CD14-positive monocyte (primary cell): Measurements from ENCODE around the gene ARHGAP12. TPM values are rescaled to one million over a fixed set of nuclear protein-coding genes. Genes with fewer than 3 reads are reported as not detected.

Experiments
- DNase-seq, 3 donors: peaks; one replicate each; pipeline ENCODE4 v3.0.0-alpha.2; 2011 to 2022
- H2AFZ ChIP-seq: 2 replicates; pipeline ENCODE4 v1.6.0; 2012; ENCODE audit warnings: mild to moderate bottlenecking, low read depth, low read length, inconsistent platforms; ENCODE audit not compliant: insufficient read depth, poor library complexity, severe bottlenecking
- H3K27ac ChIP-seq, 2 donors: 1 replicate in 1 of 2; 2 replicates in 1 of 2; pipeline ENCODE4 v1.5.1; 2012 to 2013; ENCODE audit warnings: low read length in 2 of 2, control low read depth in 1 of 2, inconsistent platforms in 1 of 2, low read depth in 1 of 2, mild to moderate bottlenecking in 1 of 2
- H3K27me3 ChIP-seq, 2 donors: one replicate each; pipeline versions ENCODE4 v1.6.0 to v1.6.1; 2011 to 2013; ENCODE audit warnings: low read length in 2 of 2; ENCODE audit not compliant: control insufficient read depth in 2 of 2, insufficient read depth in 2 of 2
- H3K36me3 ChIP-seq, 2 donors: replicated peaks in 1 of 2; 1 replicate in 1 of 2; 2 replicates in 1 of 2; pipeline versions ENCODE4 v1.5.1 to v1.6.1; 2012 to 2013; ENCODE audit warnings: low read length in 2 of 2, control low read depth in 1 of 2, inconsistent platforms in 1 of 2, mild to moderate bottlenecking in 1 of 2; ENCODE audit not compliant: insufficient read depth in 2 of 2, control insufficient read depth in 1 of 2
- H3K4me1 ChIP-seq, 2 donors: 1 replicate in 1 of 2; 2 replicates in 1 of 2; pipeline versions ENCODE4 v1.5.1 to v1.6.1; 2012 to 2013; ENCODE audit warnings: low read length in 2 of 2, control low read depth in 1 of 2, inconsistent platforms in 1 of 2, mild to moderate bottlenecking in 1 of 2, moderate library complexity in 1 of 2; ENCODE audit not compliant: insufficient read depth in 2 of 2, control insufficient read depth in 1 of 2
- H3K4me2 ChIP-seq: replicated peaks from 2 replicates; pipeline ENCODE3; 2012; ENCODE audit warnings: low read length, moderate library complexity, mild to moderate bottlenecking; ENCODE audit not compliant: poor library complexity, severe bottlenecking; ENCODE audit errors: extremely low read depth
- H3K4me3 ChIP-seq, 3 experiments: fragments of 200-600 bp in 1 of 3; sonication (generic) in 1 of 3; replicated peaks in 1 of 3; 1 replicate in 2 of 3; 2 replicates in 1 of 3; pipeline ENCODE4 v1.5.1; 2011 to 2013; ENCODE audit warnings: low read length in 3 of 3, mild to moderate bottlenecking in 3 of 3, control low read depth in 2 of 3, low read depth in 2 of 3, inconsistent platforms in 1 of 3, moderate library complexity in 1 of 3
- H3K79me2 ChIP-seq: 2 replicates; pipeline ENCODE4 v1.6.0; 2012; ENCODE audit warnings: mild to moderate bottlenecking, control low read depth, inconsistent platforms, low read length, moderate library complexity; ENCODE audit not compliant: insufficient read depth
- H3K9ac ChIP-seq: 2 replicates; pipeline ENCODE4 v1.6.0; 2017; ENCODE audit warnings: low read length, mild to moderate bottlenecking; ENCODE audit not compliant: insufficient read depth, poor library complexity, severe bottlenecking
- H3K9me3 ChIP-seq, 2 donors: replicated peaks in 1 of 2; 1 replicate in 1 of 2; 2 replicates in 1 of 2; pipeline versions ENCODE4 v1.5.1 to v1.6.1; 2012 to 2013; ENCODE audit warnings: low read length in 2 of 2, control low read depth in 1 of 2; ENCODE audit not compliant: control insufficient read depth in 1 of 2, insufficient read depth in 1 of 2
- H4K20me1 ChIP-seq: 2 replicates; pipeline ENCODE4 v1.6.0; 2012; ENCODE audit warnings: mild to moderate bottlenecking, low read length, control low read depth, moderate library complexity; ENCODE audit not compliant: insufficient read depth
- H3K27ac Mint-ChIP-seq, 7 donors: one replicate each; pipeline ENCODE4 v1.8.0; 2020; ENCODE audit warnings: mild to moderate bottlenecking in 7 of 7, mixed read lengths in 7 of 7, moderate library complexity in 6 of 7, inconsistent platforms in 2 of 7
- H3K27me3 Mint-ChIP-seq, 3 donors: one replicate each; pipeline ENCODE4 v1.8.0; 2021 to 2022; ENCODE audit warnings: low read depth in 3 of 3, mild to moderate bottlenecking in 3 of 3, mixed read lengths in 3 of 3, moderate library complexity in 3 of 3, inconsistent platforms in 1 of 3
- H3K36me3 Mint-ChIP-seq, 2 donors: one replicate each; pipeline ENCODE4 v1.8.0; 2020; ENCODE audit warnings: mixed read lengths in 2 of 2, inconsistent platforms in 1 of 2, mild to moderate bottlenecking in 1 of 2
- H3K4me1 Mint-ChIP-seq: one replicate; pipeline ENCODE4 v1.8.0; 2020; ENCODE audit warnings: mild to moderate bottlenecking, mixed read lengths
- H3K4me3 Mint-ChIP-seq, 2 donors: one replicate each; pipeline ENCODE4 v1.8.0; 2020; ENCODE audit warnings: mild to moderate bottlenecking in 2 of 2, mixed read lengths in 2 of 2, moderate library complexity in 1 of 2
- H3K9me3 Mint-ChIP-seq, 7 donors: one replicate each; pipeline ENCODE4 v1.8.0; 2020 to 2022; ENCODE audit warnings: mixed read lengths in 7 of 7, mild to moderate bottlenecking in 6 of 7, moderate library complexity in 6 of 7, inconsistent platforms in 2 of 7
- CTCF ChIP-seq: fragments of 200-600 bp; IDR thresholded peaks from one replicate; pipeline ENCODE4 v1.8.0; 2022; ENCODE audit warnings: antibody characterized with exemption, mild to moderate bottlenecking
- WGBS: methylation state at CpG from one replicate; pipeline ENCODE4 v1.1.5; 2013; ENCODE audit warnings: missing lambda C conversion rate; ENCODE audit not compliant: insufficient coverage; 5-methylcytosine and 5-hydroxymethylcytosine counted together
- intact Hi-C, 2 donors: fragments of 100-400 bp; cut with micrococcal nuclease; formaldehyde crosslinking; loops; one replicate each; pipeline versions ENCODE4 v1.15.0 to v1.15.1; 2023
- polyA plus RNA-seq, 3 donors: library from polyadenylated mRNA; depleted of rRNA in 1 of 3; unstranded in 2 of 3; stranded (reverse) in 1 of 3; fragments of 300-500 nt in 2 of 3; fragments of >200 nt in 1 of 3; fragmentation: Illumina TruSeq in 2 of 3; gene quantifications; 1 replicate in 2 of 3; 2 replicates in 1 of 3; pipeline ENCODE4 v1.2.3, GENCODE V29; 2012 to 2021

The ARHGAP12 gene
- polyA plus RNA-seq, 3 donors = 3.2 to 15.5 (median 4.7) TPM

DNA sequence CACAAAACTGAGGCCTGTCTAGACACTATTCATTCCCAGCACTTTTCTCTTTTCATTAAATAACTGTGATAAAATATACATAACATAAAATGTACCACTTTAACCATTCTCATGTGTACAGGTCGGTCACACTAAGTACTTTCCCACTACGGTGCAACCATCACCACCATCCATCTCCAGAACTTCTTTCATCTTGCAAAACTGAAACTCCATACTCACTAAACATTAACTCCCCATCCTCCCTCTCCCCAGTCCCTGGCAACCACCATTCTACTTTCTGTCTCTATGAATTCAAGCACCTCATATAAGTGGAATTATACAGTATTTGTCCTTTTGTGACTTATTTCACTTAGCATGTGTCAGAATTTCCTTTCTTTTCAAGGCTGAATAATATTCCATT lies 53.0 kb downstream of the ARHGAP12 start:
- Histone ChIP-seq H3K4me3 (no peak overlapping the region), H3K79me2 (peaks cover 14% of the 10 kb centered on the region), H3K27ac (no peak overlapping the region), H2AFZ (no peak overlapping the region), H3K4me1 (peaks cover 10% of the 10 kb centered on the region in 2 donors), H4K20me1 (peaks cover 27% of the 10 kb centered on the region), H3K36me3 (no peaks in the 10 kb centered on the region), H3K9ac (no peak overlapping the region), H3K9me3 (no peaks in the 10 kb centered on the region), H3K4me2 (no peak overlapping the region), H3K27me3 (no peaks in the 10 kb centered on the region)
- no peak for TF ChIP-seq CTCF
- no peaks in the 10 kb centered on the region for H3K27me3 Mint-ChIP-seq
- no peaks in the 10 kb centered on the region for H3K9me3 Mint-ChIP-seq
- DNase-seq = no peak
- no CpG with 5 or more reads among the region's 2 CpGs for WGBS
- peaks cover 8% of the 10 kb centered on the region for H3K4me1 Mint-ChIP-seq
- H3K36me3 Mint-ChIP-seq = peaks cover 0 to 3% of the 10 kb centered on the region in 2 donors
- no peak overlapping the region for H3K27ac Mint-ChIP-seq
- H3K4me3 Mint-ChIP-seq = no peak overlapping the region
- intact Hi-C loops = no loop called here

DNA sequence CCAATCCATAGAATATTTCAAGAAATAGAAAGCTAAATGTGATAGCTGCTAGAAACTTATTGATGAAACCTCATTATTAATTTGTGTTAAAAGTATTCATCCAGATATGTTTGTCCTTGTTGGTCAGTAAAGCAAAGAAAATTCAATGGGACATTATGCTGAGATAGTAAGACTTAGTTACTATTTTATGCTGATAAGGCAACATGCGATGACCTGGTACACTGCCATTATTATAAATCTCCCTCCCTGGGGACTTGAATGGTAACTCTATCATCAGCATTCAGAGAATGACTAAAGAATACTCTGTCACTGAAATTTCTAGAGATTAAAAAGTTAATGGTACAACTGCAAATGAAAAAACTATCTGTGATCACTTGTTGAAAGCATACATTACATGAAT lies 54.9 kb downstream of the ARHGAP12 start:
- no peaks in the 10 kb centered on the region for H3K27me3 Mint-ChIP-seq

More for the DNA sequence above, 54.9 kb downstream of the ARHGAP12 start:
- Histone ChIP-seq H4K20me1 (peaks cover 35% of the 10 kb centered on the region), H3K9me3 (no peaks in the 10 kb centered on the region), H3K27ac (no peak overlapping the region), H3K79me2 (peaks cover 20% of the 10 kb centered on the region), H3K36me3 (no peaks in the 10 kb centered on the region), H2AFZ (no peak overlapping the region), H3K4me3 (no peak overlapping the region), H3K4me1 (peaks cover 10% of the 10 kb centered on the region in 2 donors), H3K9ac (no peak overlapping the region), H3K27me3 (no peaks in the 10 kb centered on the region), H3K4me2 (no peak overlapping the region)
- intact Hi-C loops = no loop called here
- no peak overlapping the region for H3K4me3 Mint-ChIP-seq
- H3K4me1 Mint-ChIP-seq = peaks cover 8% of the 10 kb centered on the region
- WGBS = no CpG with 5 or more reads among the region's 1 CpG
- TF ChIP-seq CTCF = no peak
- peaks cover 0 to 3% of the 10 kb centered on the region in 2 donors for H3K36me3 Mint-ChIP-seq
- no peak for DNase-seq
- no peaks in the 10 kb centered on the region for H3K9me3 Mint-ChIP-seq
- no peak overlapping the region for H3K27ac Mint-ChIP-seq
